ENCODE measurements around the gene IGF1R.

IGF1R gene

GRCh38 chr15:98671060-98672008 is 23.0 kb downstream of the IGF1R start:
- no peak for DNase-seq (ENCODE audit: low spot score)

- no peak for DNase-seq (ENCODE audit: low spot score)
Observed at GRCh38 chr15:98673133-98673532, 24.8 kb downstream of the IGF1R start.

GRCh38 chr15:98674336-98674735 is 26.0 kb downstream of the IGF1R start:
- no peak for DNase-seq (ENCODE audit: low spot score)

GRCh38 chr15:98676586-98677270 is 28.4 kb downstream of the IGF1R start:
- no peak for DNase-seq (ENCODE audit: low spot score)

- DNase-seq (ENCODE audit: low spot score), result no peak
Observed at GRCh38 chr15:98677345-98678059, 29.2 kb downstream of the IGF1R start.

GRCh38 chr15:98678484-98678883 is 30.1 kb downstream of the IGF1R start:
- no peak for DNase-seq (ENCODE audit: low spot score)

GRCh38 chr15:98681061-98681460 is 32.7 kb downstream of the IGF1R start:
- no peak for DNase-seq (ENCODE audit: low spot score)

- no peak for DNase-seq (ENCODE audit: low spot score)
Observed at GRCh38 chr15:98682992-98683701, 34.8 kb downstream of the IGF1R start.

- no peak for DNase-seq (ENCODE audit: low spot score)
Observed at GRCh38 chr15:98683831-98684230, 35.5 kb downstream of the IGF1R start.

- DNase-seq (ENCODE audit: low spot score), result no peak
Observed at GRCh38 chr15:98684436-98684835, 36.1 kb downstream of the IGF1R start.

GRCh38 chr15:98684995-98685525 is 36.7 kb downstream of the IGF1R start:
- no peak for DNase-seq (ENCODE audit: low spot score)

GRCh38 chr15:98686983-98687382 is 38.6 kb downstream of the IGF1R start:
- DNase-seq (ENCODE audit: low spot score), result no peak

GRCh38 chr15:98689431-98689861 is 41.1 kb downstream of the IGF1R start:
- DNase-seq (ENCODE audit: low spot score), result no peak

GRCh38 chr15:98690272-98690950 is 42.1 kb downstream of the IGF1R start:
- DNase-seq (ENCODE audit: low spot score), result no peak

GRCh38 chr15:98692213-98692612 is 43.9 kb downstream of the IGF1R start:
- no peak for DNase-seq (ENCODE audit: low spot score)

GRCh38 chr15:98694161-98694560 is 45.8 kb downstream of the IGF1R start:
- DNase-seq (ENCODE audit: low spot score), result no peak

GRCh38 chr15:98698792-98699191 is 50.5 kb downstream of the IGF1R start:
- DNase-seq (ENCODE audit: low spot score), result no peak

- no peak for DNase-seq (ENCODE audit: low spot score)
Observed at GRCh38 chr15:98699591-98700424, 51.5 kb downstream of the IGF1R start.

GRCh38 chr15:98700519-98700918 is 52.2 kb downstream of the IGF1R start:
- no peak for DNase-seq (ENCODE audit: low spot score)

- DNase-seq (ENCODE audit: low spot score), result no peak
Observed at GRCh38 chr15:98703126-98703685, 54.9 kb downstream of the IGF1R start.

Data from kidney capillary endothelial cell (primary cell).